AG20443 (cell line): ENCODE results near the gene RIPK4.

Experiments used
- DNase-seq: peaks from one replicate; pipeline ENCODE4 v3.0.0; 2012; ENCODE audit warnings: low spot score, mixed read lengths

The RIPK4 gene

DNA sequence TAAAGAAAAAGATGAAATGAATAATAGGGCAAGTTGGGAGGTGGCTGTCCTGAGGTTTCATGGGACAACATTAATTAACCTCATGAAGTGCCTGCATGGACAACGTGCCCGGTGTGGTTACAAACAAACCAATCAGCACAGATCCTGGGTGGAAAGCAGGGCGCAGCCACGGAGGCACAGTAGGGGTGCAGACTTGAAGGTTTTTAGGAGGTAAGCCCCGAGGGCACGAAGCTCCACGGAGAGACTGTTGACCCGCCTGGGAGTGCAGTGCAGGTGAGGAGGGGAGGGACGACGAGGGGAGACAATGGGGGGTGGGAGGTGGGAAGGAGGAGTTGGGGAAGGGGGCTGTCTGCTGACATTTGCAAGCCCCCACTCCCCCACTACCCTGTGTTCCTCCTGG is 2.3 kb upstream of the RIPK4 start:
- no peak for DNase-seq

DNA sequence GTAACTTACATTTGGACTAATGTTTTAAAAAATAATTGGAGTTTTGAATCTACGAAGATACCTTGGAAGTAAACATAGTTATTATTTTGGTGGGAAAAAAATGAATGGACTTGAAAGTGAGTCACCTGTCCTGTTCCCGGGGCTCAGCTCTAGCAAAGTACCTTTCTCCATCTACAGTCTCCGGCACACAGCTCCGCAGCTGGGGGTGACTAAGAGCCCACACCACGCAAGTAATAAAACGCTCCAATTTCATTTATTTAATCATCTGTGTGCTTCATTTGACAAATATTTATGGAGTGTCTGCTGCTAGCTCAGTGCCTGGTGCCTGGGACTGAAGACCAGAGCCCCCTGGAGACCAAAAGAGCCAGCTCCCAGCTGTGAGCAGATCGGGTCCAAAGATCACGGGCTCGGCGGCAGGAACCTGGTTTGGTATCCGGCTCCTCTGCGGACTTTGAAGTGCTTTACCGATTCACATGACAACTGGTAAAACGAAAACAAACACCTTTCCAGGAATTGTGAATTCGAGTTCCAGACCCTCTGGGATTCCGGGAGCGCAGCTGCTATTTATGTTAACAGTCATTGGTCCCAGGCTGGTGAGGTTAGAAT is 1.7 kb upstream of the RIPK4 start:
- DNase-seq, result peak; percentile 62

DNA sequence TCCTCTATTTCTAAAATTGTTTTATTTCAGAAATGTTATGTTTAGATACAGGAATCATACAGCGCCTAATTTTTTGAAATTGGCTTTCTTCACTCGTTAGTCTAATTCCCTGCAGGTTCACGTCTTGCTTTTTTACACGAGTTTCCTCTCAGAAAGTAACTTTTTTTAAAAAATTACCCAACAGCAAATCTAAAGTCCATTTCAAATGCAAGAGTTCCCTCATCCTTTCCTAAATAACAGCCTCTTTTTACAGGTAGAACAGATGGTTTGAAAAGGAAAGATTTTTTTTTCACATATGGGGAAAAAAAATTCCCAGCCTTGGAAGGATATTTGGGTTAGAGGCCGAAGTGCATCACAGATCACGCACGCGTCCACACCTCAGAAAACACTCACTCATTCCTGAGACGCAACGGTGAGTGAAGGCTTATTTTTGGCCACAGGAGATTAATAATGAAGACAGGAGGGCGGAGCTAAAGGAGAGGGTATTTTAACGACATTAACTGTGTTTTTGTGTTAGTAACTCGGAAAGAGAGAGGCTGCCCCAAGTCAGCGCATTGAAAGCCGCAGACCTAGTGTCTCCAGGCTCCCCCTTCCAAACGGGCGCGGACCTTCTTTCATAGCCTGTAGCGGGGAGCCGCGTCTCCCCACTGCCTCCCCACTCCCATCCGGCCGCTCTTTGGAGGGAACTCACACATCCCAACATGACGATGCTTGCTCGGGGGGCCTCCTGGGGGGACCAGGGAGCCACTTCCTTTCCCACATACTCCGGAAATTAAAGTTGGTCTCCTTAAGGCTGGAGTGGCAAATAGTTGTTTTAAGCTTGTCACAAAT is 969 bp upstream of the RIPK4 start:
- peak; percentile 54 for DNase-seq

DNA sequence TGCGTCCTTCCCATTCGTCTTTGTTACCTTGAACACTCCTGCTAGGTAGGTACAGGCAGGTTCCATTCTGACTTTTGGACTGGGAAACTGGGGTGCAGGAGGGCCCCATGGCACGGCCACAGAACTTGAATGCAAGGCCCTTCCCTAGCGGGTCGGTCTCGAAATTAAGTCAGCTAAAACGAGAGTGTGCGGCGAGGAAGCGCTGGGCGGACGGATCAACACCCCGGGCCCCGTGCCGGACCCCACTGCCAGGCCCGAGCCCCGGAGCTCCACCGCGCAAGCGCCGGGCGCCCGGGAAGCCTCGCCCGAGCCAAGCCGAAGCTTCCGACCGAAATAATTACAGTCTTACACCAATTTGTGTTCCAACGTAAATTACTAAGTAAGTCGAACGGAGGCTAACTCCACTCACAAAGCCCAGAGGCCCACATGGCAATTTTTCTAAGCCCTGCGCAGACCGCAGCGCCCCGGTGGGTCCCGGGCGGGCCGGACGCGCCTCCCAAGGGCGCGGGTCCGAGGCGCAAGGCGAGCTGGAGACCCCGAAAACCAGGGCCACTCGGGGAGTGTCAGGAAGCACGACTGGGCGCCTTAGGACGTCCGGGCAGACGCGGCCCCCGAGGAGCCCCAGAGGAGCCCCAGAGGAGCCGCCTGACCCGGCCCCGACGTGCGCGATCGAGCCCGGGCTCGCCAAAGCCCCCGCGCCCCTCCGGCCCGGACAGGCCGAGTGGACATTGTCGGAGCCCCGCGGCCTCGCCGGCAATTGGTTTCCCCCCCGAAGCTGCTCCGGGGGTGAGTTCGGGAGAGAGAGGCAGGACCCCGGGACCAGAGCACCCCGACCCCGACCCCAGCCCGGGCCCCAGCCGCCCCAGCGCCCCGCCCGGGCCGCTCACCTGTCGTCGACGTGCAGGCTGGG is 624 bp downstream of the RIPK4 start:
- DNase-seq, result peak; percentile 39

DNA sequence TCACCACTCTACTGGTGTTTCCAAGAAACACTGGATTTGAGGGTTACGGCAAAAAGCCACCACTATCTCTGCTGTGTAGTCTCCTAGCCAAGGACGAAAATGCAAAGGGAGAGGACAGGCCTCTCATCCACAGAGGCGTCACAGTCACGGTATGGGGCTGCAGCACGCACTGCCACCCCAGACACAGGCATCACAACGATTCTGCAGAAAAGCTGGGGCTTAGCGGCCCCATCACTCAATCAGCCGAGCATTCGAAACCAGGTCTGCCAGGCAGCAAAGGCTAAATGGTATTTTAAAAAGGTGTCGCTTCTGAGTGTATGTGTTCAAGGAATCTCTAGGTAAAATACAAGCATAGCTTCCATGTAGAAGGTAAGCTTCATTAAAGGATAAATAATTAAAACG is 1.4 kb downstream of the RIPK4 start:
- no peak for DNase-seq

DNA sequence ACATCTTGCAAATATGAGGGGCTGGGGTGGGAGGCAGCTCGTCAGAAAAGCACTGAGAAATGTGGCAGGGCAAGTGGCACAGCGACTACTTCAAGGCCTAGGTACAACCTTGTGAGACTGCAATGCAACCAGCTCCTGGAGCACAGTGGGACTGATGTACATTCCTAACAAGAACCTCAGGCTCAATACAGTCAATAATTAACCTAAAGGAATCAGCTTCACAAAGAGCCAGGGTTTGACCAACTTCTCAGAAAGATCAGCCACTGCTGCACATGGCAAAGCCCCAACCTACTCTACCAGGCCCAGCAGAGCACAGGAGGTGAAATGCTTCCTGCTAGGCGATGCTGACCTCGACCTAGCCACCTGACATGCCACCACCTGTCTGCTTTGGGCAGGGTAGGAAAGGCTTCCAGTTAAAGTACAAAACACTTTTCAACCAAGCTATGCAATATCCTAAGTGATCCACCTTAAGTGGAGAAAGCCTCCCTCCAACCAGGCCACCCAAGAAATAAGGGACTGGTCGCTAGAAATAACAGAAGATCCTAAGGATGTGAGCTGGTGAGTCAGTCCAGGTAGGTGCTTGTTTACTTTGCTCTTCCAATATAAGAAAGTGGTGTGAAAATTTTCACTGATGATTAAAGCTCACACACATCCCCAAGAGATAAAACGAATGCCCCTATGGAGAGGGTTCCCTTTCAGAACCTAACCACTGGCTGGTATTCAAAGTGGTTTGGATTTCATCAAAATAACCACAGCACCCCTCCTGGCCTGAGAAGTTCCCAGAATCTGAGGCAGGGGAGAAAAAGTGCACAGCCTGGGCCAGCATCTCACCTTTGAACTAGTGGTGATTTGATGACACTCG is 2.1 kb downstream of the RIPK4 start:
- DNase-seq, result no peak

DNA sequence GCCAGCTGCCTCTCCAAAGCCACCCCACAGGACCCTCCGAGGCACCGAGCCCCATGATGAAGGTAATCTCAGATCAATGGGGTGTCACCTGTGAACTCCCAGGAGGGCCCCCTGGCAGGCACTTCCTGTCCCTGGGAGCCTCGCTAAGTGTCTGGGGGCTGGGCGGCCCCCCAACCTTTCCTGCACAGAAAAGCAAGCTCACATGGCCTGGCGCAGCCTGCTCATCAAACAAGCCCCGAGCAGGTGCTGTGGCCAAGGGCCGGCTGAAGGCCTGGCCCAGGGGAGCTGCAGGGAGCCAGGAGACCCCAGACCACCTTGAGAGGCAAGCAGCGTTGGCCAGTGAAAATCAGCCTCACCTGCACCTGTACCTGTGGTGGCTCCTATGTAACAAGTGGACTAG is 2.9 kb downstream of the RIPK4 start:
- no peak for DNase-seq

DNA sequence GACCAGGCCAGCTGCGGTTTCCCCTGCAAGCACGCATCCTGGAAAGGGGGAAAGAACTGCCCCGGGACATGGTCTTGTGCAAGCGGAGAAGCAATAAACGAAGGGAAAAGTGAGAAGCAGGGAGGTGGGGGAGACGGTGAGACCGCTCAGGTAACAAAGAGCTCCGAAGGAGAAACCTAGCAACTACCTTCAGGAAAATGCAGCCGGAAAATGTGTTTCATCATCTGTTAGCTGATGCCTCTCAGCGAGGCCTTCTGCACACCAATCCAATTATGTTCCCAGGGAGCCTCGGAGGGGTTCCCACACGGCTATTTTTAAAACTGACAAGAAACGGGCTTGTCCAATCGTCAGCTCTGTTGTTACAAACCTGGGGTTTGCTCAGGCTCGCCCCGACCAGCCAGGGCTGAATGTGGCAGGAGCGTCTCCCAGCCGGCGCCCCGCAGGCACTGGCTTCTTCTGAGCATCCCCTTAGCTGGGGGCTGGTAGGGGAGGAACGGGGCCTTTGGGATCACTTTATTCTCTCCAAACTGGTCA is 3.4 kb downstream of the RIPK4 start:
- DNase-seq, result no peak

DNA sequence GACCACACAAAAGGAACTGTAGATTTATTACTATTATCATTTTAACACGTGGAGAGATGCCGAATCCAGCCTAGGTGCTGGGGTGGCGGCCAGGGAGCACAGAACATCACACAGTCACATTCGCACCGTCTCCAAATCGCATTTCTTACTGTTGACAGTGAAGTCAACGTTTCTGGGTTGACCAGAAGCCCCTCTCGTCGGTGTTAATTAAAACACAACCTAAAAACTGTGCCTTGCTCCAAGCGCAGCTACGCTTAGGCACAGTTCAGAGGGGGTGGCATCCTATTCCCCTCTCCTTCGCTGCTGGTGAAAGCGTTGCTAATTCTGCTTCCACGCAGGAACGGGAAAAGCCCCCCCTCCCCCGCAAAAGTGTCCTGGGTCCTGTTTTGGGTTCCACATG is 4.1 kb downstream of the RIPK4 start:
- DNase-seq, result no peak

DNA sequence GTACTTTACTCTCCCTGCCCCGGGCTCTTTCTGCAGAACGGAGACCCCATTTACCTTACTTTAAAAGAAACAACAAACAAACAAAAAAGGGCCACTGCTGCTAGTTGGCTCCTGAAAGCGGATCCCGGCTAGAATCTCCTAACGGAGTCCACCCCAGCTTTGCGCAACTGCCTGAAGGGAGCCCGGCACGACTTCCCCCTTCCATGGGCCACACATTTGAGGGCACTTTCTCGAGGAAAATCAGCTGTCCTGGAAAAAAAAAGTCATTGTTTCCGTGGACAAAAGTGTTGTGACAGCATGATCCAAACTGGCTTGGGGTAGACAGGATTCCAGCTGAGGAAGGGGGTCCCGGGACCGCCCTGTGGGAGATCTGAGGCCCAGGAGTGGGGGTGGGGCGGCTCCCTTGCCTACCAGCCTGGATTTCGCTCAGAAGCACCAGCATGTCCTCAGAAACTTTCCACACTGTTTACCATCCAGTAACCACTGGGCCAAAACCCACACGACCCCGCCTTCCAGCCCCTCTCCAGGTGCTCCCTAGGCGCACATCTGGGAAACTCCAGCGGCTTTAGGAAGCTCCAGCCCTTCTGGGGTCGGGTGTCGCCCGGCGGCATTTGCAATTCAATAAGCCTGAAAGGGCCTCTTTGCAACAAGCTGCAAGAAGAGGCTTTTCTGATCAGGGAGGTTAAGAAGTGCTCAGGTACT is 4.8 kb downstream of the RIPK4 start:
- peak; percentile 44 for DNase-seq

DNA sequence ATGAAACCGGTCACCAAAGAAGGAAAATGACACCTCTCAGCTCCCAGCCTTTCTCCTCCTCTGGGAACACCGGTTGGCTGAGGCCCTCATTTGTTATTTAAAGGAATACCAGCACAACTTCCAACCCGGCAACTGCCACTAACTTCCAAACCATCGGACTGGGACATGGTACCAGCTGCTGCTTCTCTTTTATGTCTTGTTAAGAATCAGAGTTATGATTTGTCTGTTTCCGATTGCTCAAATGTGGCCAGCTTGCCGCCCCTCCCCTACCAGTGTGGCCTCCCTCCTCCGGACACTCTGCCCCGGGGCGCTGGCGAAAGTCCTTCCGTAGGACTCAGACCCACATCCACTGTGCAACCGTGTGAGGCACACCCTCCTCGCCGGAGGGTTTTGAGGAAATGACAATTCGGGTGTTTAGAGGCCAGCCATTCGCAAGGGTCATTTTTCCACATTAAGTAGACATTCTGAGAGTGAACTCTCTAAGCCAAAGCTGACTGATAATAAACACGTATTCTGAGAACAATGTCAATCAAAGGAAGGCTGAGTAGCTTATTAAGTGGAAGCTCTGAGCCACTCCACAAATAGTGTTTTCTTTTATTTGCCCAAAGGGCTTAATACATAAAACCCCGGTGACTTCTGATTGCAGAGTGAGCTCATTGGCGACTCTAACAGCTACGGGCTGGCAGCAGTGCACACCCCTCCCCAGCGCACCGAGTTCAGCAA is 5.5 kb downstream of the RIPK4 start:
- DNase-seq, result peak; percentile 72

DNA sequence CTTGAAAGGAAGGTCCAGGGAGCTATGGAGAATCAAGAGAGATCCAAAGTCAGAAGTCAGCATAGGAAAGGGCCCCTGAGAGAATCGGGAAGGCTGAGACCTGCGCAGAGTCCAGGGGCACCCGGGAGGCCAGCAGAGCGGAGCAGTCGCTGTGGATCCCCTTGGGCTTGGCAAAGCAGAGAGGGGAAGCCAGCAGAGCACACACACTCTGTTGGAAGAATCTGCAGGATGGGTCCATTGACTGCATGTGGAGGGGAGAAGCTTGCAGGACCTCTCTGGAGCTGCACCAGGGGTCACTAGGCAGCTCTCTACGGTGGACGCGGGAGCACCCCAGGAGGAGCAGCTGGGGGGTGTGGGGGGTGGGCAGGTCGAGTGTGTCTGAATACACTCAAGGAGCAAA is 6.4 kb downstream of the RIPK4 start:
- DNase-seq, result no peak

DNA sequence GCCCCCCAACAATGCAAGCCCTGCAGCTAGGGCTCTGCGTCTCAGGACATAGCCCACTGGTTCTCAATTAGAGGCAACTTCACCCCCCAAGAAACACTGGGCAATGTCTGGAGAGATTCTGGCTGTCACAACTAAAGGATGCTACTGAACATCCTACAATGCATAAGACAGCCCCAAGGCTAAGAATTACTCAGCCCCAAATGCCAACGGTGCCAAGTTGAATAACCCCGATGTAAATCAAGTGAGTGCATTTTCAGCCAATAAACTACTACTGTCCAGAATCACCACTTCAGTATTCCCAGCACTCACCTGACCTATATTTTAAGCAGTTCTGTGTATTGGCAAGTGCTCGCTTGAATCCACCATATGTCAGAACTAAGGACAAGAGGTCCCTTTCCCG is 6.9 kb downstream of the RIPK4 start:
- DNase-seq, result no peak

DNA sequence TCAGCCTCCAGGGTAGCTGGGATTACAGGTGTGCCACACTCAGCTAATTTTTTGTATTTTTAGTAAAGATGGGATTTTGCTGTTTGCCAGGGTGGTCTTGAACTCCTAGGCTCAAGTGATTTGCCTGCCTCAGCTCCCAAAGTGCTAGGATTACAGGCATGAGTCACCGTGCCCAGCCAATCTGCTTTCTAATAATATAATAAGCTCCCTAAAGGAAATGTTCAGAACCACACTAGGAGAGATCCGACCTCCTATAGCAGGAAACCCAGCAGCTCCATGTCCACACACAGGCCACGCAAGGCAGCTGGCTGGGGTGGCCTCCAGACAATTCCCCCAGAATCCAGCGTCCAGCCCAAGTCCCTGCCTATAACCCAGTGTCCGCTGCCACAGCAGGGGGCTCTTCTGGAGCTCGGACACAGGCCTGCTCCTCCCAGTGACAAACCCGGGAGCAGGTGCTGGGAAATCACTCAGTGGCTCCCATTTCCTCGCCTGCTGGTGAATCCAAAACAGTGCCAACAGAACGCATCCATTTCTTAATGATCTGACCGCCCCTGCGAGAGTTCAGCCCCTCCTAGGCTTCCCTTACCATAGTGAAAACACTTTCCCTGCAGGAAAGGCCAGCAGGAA is 7.5 kb downstream of the RIPK4 start:
- no peak for DNase-seq

DNA sequence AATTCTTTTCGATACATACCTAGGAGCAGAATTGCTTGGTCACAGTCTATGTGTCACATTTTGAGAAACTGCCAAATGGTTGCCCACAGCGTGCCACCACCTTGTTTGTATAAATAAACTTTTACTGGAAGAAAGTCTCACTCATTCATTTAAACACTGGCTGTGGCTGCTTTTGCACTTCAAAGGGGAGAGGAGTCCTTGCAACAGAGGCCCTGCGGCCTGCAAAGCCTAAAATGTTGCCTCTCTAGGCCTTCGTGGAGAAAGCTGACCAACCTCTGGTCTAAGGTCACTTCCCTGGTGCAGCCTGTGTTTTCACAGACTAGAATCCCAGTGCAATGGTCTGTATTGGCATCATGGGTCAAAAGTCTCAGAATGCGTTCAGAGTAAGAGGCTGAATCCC is 8.3 kb downstream of the RIPK4 start:
- DNase-seq, result no peak

DNA sequence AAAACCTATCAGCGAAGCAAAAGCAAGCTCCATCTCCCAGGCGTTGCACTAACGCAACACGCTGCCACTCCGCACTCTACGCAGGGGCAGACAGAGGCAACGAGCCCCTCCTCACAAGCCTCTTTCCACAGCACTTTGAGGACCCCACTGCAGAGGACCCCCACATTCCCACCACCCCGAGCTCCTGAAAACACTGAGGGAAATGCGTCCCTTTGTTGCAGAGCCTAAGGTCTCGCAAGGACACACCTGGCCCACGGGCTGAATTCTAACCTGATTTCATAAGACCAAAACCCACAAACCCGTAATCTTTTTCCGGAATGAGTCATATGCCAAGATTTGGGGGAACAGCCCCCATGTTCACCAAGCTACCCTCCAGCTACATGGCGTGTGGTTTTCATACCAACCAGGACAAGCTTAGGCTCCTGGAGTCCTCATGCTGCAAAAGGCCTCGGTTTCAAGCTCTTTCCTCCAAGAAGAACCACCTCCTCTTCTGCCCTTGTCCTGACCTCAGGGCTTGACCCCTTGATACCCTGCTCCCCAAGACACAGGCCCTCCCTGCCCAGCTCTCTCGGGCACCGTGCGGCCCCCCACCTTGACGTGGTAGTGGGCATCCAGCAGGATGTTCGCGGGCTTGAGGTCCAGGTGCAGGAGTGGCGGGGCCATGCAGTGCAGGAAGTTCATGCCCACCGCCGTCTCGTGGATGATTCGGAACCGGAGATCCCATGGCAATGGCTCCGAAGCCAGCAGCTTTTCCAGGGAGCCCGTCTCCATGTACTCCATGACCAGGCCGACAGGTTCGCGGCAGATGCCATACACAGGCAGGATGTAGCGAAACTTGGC is 10.7 kb downstream of the RIPK4 start:
- no peak for DNase-seq

DNA sequence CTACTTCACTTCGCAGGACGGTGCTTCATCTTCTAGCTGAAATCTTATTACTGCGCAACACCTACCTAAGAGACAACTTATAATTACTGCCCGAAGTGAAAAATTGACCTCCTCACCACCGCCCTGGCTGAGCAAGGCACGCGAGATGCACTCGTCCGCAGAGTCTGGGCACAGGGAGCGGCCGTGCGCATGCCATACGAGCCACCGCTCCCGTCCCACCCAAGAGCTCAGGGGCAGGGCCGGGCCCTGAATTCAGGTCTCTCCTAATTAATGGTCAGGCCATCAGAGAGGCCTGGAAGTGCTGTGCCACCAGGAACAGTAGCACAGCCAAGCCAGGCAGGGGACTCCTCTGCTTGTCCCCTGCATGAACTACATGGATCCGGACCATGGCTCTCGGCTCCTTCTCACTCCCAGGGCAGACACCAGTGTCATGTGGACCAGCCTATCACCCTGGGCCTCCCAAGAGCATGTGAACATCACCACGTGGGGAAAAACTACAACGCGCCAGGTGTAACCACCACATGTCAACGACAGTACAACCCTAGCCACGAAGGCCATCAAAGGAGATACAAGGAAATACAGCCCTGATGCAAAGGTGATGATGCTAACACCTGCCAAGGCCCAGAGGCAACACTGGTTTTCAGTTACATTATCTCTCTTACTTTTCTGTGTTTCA is 11.5 kb downstream of the RIPK4 start:
- no peak for DNase-seq

DNA sequence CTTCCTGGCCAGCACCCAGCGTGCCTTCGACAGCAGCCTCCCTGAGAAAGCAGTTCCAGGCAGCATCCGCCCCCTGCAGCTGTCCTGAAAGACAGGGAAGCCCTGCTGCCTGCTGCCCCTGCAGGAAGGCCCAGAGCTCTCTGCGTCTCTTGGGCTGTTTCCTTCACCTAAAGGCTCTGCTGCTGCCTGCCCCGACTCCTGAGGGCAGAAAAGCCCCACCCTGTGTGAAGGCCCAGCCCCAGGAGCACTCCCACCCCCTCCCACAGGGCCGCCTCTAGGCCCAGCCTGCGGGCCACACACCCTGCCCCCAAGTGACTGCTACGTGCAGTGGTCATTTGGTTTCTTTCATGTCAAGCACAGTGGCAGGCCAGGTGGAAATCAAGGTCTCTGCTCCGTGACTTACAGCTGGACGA is 12.4 kb downstream of the RIPK4 start:
- DNase-seq, result no peak
